Measurements from ENCODE around the gene TM9SF2.

TM9SF2 gene

DNA sequence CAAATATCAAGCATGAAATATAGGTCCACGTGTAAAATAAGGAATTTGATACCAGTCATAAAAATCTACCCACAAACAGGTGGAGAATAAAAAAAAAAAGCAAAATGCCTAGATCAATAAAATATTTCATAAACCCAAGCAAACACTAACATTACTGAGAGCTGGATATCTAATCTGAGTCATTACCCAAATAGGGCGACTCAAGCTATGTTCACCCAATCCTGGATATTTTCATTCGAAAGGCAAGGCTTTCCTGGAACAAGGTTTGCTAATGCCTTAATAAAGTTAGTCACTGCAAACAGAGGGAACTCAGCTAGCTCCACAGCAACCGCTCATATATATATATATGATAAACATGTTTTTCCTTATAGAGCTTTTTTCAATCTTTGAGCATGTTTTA is 33.5 kb upstream of the TM9SF2 start:
- Histone ChIP-seq H3K27me3 (ENCODE audit: insufficient read depth, low read length) (peaks cover 18% of the 10 kb centered on the region; the same call in 1 of the 2 replicates), H3K4me3 (ENCODE audit: low read depth, low read length, poor library complexity, severe bottlenecking) (no peak overlapping the region), H3K9me3 (ENCODE audit: low read length) (no peaks in the 10 kb centered on the region), H3K4me2 (ENCODE audit: low read length) (no peak overlapping the region), H3K36me3 (ENCODE audit: insufficient read depth, low read length) (no peaks in the 10 kb centered on the region), H3K9ac (ENCODE audit: low read length) (no peak overlapping the region), H3K4me1 (ENCODE audit: insufficient read depth, low read length, severe bottlenecking) (no peaks in the 10 kb centered on the region), H4K20me1 (ENCODE audit: insufficient read depth, low read length) (no peaks in the 10 kb centered on the region), H3F3A (ENCODE audit: insufficient read depth, low read length) (no peaks in the 10 kb centered on the region), H3K9me2 (ENCODE audit: low read depth, low read length) (no peaks in the 10 kb centered on the region), H2AFZ (ENCODE audit: low read length) (no peak overlapping the region), H3K79me2 (ENCODE audit: insufficient read depth, low read length) (no peaks in the 10 kb centered on the region), H3K27ac (ENCODE audit: low read depth, low read length, poor library complexity, severe bottlenecking) (no peak overlapping the region)
- TF ChIP-seq EZH2 (IDR thresholded peaks at IDR 0.05; ENCODE audit: borderline replicate concordance, low read length) (no peak), CTCF (IDR thresholded peaks at IDR 0.05; ENCODE audit: low read length) (no peak)

- TF ChIP-seq CTCF (IDR thresholded peaks at IDR 0.05; ENCODE audit: low read length) (no peak), EZH2 (IDR thresholded peaks at IDR 0.05; ENCODE audit: borderline replicate concordance, low read length) (no peak)
- H3K27ac ChIP-seq (ENCODE audit: low read depth, low read length, poor library complexity, severe bottlenecking) = no peak overlapping the region
- H3K36me3 ChIP-seq (ENCODE audit: insufficient read depth, low read length) = no peaks in the 10 kb centered on the region
- no peaks in the 10 kb centered on the region for H3F3A ChIP-seq (ENCODE audit: insufficient read depth, low read length)
- H3K79me2 ChIP-seq (ENCODE audit: insufficient read depth, low read length) = no peaks in the 10 kb centered on the region
- H3K4me2 ChIP-seq (ENCODE audit: low read length) = no peak overlapping the region
- H3K9me2 ChIP-seq (ENCODE audit: low read depth, low read length) = no peaks in the 10 kb centered on the region
- H3K27me3 ChIP-seq (ENCODE audit: insufficient read depth, low read length) = peaks cover 18% of the 10 kb centered on the region; the same call in 1 of the 2 replicates
- no peak overlapping the region for H2AFZ ChIP-seq (ENCODE audit: low read length)
- no peak overlapping the region for H3K4me3 ChIP-seq (ENCODE audit: low read depth, low read length, poor library complexity, severe bottlenecking)
- H3K9me3 ChIP-seq (ENCODE audit: low read length) = no peaks in the 10 kb centered on the region
- no peaks in the 10 kb centered on the region for H4K20me1 ChIP-seq (ENCODE audit: insufficient read depth, low read length)
- no peak overlapping the region for H3K9ac ChIP-seq (ENCODE audit: low read length)
- no peaks in the 10 kb centered on the region for H3K4me1 ChIP-seq (ENCODE audit: insufficient read depth, low read length, severe bottlenecking)
Observed at GRCh38 chr13:99469041-99469440, 32.2 kb upstream of the TM9SF2 start.

GRCh38 chr13:99470027-99470426 is 31.2 kb upstream of the TM9SF2 start:
- Histone ChIP-seq H3K4me2 (ENCODE audit: low read length) (no peak overlapping the region), H3K27ac (ENCODE audit: low read depth, low read length, poor library complexity, severe bottlenecking) (no peak overlapping the region), H3K27me3 (ENCODE audit: insufficient read depth, low read length) (peaks cover 18% of the 10 kb centered on the region; the same call in 1 of the 2 replicates), H3F3A (ENCODE audit: insufficient read depth, low read length) (no peaks in the 10 kb centered on the region), H3K9me2 (ENCODE audit: low read depth, low read length) (no peaks in the 10 kb centered on the region), H3K9me3 (ENCODE audit: low read length) (no peaks in the 10 kb centered on the region), H3K9ac (ENCODE audit: low read length) (no peak overlapping the region), H3K79me2 (ENCODE audit: insufficient read depth, low read length) (no peaks in the 10 kb centered on the region), H4K20me1 (ENCODE audit: insufficient read depth, low read length) (no peaks in the 10 kb centered on the region), H2AFZ (ENCODE audit: low read length) (no peak overlapping the region), H3K36me3 (ENCODE audit: insufficient read depth, low read length) (no peaks in the 10 kb centered on the region), H3K4me1 (ENCODE audit: insufficient read depth, low read length, severe bottlenecking) (no peaks in the 10 kb centered on the region), H3K4me3 (ENCODE audit: low read depth, low read length, poor library complexity, severe bottlenecking) (no peak overlapping the region)
- TF ChIP-seq EZH2 (IDR thresholded peaks at IDR 0.05; ENCODE audit: borderline replicate concordance, low read length) (no peak), CTCF (IDR thresholded peaks at IDR 0.05; ENCODE audit: low read length) (no peak)

All from OCI-LY1 (cell line).